Colon (tissue), 2 donors: ENCODE results near the gene RAB30.
"Not testable (repeated sequence)": the region's sequence is repeated elsewhere in the genome, so short reads cannot be mapped to it uniquely, and the experiment has no call there.

ENCODE experiments used
- FAIRE-seq: peaks from 2 replicates; lab custom pipeline; 2012; peaks lifted over from hg19 to GRCh38; lab: Jason Lieb, UNC
- donor health status: control.
- donor health status: control.

RAB30 gene

DNA sequence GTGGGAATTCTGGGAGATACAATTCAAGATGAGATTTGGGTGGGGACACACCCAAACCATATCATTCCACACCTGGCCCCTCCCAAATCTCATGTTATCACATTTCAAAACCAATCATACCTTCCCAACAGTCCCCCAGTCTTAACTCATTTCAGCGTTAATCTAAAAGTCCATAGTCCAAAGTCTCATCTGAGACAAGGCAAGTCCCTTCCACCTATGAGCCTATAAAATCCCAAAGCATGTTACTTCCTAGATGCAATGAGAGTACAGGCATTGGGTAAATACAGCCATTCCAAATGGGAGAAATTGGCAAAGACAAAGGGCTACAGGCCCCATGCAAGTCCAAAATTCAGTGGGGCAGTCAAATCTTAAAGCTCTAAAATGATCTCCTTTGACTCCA, 128.3 kb downstream of the RAB30 start:
- not testable (repeated sequence) for FAIRE-seq

DNA sequence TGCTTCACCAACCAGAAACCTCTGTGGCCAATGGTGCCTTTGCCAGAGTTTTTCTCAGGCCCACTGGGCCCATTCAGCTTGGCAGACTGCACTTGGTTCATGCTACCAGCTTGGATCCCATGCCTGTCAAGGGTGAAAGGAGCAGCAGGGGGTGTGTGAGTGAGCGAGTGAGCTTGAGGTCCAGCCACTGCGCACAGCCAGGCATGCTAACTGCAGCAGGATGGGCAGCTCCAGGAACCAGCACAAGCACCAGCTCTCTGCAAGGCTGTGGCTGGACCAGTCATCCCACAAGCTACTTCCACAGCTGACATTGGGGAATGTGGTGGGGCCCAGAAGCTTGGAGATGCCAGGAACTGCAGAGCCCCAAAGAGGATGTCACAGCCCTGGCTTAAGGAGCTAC, 129.3 kb downstream of the RAB30 start:
- no peak for FAIRE-seq

DNA sequence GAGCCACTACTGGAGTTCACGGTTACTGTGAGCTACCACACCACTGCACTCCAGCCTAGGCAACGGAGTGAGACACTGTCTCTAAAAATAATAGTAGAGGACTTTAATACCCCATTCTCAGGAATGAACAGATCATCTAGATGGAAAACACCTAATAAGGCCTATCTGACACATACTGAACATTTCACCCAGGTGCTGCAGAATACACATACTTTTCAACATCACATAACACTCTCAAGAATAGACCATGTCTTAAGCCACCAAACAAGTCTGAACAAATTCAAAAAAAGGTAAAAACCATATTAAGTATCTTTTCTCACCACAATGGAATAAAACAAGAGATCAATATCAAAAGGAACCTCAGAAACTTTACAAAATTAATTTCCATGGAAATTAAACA, 132.2 kb downstream of the RAB30 start:
- no peak for FAIRE-seq

DNA sequence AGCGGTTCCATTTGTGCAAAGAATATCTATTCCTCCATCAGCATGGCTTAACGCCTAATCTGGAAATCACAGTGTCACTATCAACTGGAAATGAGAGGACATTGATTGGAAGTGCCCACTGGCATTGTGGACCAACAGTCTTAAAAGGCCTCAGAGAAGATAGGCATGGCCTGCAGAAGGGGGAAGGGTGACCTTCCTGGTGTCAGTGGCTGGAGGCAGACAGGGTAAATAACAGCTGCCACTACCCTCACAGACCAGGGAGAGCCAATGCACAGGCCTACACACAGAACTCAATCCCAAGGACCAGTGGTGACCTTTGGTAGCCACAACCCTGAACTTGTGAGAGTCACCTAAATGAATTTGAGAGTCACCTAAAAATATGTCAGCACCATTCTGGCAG, 134.1 kb downstream of the RAB30 start:
- FAIRE-seq: no peak

DNA sequence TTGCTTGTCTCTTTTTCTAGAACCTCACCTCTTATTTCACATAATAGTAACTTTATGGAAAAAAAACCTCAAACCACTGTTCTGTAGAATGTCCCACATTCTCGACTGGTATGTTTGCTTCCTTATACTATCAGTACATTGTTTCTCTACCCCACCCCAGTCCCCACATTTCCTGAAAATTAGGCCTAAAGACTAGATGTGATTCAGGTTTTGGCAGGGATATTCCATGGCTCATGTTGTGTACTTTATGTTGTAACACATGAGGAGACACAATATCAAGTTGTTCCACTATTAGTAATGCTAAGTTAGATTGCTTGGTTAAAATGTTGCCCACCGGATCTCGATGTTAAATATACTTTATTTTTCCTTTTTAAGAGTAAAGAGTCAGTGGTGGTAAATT, 135.4 kb downstream of the RAB30 start:
- FAIRE-seq: no peak

DNA sequence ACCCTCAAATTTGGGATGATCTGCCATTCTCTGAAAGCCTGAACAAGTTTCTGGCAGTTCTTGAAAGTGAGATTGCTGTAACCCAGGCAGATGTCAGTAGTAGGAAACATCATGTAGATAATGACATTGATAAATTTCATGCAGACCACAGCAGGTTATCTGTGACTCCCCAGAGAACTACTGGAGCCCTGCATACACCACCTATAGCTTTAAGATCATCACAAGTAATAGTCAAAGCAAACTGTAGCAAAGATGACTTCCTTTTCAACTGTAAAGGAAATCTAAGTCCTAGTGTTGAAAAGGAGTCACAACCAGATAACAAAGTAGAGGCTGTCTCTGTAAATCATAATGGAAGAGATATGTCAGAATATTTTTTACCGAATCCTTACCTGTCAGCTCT, 139.1 kb downstream of the RAB30 start:
- no peak for FAIRE-seq

DNA sequence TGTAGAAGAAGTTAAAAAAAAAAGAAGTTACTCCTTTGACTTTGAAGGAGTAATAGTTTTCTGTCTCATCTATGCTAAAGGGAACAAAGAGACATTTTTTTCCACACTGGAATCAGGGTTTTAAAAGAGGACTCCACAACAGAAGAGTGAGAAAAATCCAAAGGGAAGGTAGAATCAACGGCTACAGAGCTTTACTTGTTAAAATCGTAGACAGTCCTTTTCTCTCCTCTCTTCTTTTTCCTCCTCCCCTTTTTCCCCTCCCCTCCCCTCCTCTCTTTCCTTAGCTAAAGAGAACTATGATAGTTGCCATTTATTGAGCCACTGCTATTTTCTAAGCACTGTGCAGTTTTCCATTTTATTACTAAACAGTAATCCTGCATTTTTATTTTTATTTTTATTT, 141.0 kb downstream of the RAB30 start:
- FAIRE-seq: no peak

DNA sequence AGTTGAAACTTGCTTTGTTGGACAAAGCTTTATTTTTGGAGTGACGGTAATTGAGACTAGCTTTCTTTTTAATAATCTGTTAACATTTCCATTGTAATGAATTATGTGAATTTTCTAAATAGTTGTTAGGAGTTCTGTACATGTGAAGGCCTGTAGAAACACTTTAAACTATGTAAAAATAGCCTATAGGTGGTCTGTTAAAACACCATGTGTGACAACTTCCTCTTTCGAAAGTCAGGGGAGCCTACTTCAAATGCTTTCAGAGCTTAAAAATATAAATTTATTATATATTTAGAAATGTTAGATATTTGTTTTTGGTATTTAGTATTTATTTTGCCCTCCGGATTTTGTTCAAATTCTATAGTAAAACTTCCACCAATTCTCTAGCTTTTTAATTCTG, 141.5 kb downstream of the RAB30 start:
- FAIRE-seq: no peak

DNA sequence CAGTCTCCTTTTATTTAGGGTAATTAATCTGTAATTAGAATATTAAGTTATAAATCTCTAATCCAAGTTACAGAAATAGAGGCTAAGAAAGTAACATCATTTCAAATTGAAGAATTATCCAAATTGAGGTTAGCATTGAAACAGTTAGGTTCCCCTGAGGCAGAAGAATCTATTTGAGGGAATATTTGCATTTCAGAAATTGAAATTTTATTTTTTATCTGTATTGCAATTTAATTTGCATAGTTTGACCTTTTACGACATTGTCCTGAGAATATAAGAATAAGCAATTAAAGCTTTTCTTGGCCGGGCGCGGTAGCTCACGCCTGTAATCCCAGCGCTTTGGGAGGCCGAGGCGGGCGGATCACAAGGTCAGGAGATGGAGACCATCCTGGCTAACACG, 142.6 kb downstream of the RAB30 start:
- FAIRE-seq: no peak

DNA sequence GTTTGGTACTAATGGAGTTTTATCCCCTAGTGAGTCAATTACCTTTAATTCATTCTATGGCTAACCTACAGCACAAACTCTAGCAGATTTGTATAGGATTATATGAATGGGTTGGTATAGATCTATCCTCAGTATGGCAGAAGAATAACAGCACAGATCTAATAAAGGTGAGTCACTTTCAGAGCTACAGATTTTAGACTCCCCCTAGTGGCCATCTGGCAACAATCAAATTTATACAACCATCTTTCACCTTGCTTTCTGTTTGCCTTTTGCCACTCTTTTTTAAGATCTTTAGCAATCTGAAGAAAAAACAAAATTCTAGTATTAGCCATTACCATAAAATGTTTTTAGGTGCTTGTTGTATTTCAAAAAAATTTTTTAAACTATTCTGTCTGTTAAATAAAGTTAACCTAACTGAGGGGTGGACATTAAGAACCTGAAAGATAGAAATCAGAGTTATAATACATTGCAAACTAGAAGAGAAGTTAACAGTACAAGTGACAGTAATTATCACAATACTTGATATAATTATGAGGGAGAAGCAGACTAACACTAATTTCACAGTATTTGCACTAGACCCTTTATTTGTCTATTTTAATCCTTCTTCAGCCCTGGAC, 144.3 kb downstream of the RAB30 start:
- peak; percentile 88 for FAIRE-seq

DNA sequence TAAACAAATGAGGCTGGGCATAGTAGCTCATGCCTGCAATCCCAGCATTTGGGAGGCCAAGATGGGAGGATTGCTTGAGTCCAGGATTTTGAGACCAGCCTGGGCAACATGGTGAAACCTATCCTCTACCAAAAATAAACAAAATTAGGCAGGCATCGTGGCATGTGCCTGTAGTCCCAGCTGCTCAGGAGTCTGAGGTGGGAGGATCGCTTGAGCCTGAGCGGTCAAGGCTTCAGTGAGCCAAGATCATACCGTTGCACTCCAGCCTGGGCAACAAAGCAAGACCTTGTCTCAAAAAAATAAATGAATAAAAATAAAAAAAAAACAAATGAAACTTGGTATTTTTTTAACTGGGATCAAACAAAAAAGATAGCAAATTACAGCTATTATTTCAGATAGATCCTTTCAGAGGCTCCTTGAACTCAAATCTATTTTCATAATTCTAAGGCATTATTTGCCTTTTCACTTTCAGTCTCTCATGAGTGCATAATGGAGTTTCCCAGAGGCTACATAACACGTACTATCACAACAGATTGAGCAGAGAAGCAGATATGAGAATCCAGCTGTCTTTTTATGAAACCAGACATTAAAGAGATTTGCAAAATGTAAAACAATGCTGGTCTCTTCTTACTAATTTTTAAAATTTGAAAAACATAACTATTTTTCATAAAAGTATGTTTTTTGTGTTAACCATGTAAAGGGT, 147.0 kb downstream of the RAB30 start:
- FAIRE-seq: peak; percentile 36
